NCI-H526 treated with DMSO at 0.1 percent for 48 hours (cell line): ENCODE data around the gene EVI5L.
A peak's percentile ranks its signal among the peaks of the same experiment; 100 is the strongest.

Experiments
- DNase-seq: peaks from one replicate; lab custom pipeline; 2025; lab: John Stamatoyannopoulos, UW

EVI5L gene

GRCh38 chr19:7860714-7861618 is 30.9 kb downstream of the EVI5L start:
- no peak for DNase-seq

GRCh38 chr19:7861619-7862412 is 31.8 kb downstream of the EVI5L start:
- no peak for DNase-seq

- DNase-seq: peak; percentile 12
Measured at GRCh38 chr19:7862413-7862951, 32.5 kb downstream of the EVI5L start.

GRCh38 chr19:7863157-7863970 is 33.3 kb downstream of the EVI5L start:
- DNase-seq: no peak

- DNase-seq: no peak
Measured at GRCh38 chr19:7863971-7864689, 34.1 kb downstream of the EVI5L start.

GRCh38 chr19:7864690-7865074 is 34.7 kb downstream of the EVI5L start:
- DNase-seq: no peak

GRCh38 chr19:7865262-7865911 is 35.4 kb downstream of the EVI5L start:
- no peak for DNase-seq

- no peak for DNase-seq
Measured at GRCh38 chr19:7866399-7867091, 36.5 kb downstream of the EVI5L start.

- DNase-seq: no peak
Measured at GRCh38 chr19:7867092-7867844, 37.2 kb downstream of the EVI5L start.

GRCh38 chr19:7868326-7868670 is 38.3 kb downstream of the EVI5L start:
- DNase-seq: no peak

- DNase-seq: no peak
Measured at GRCh38 chr19:7868671-7869452, 38.8 kb downstream of the EVI5L start.

GRCh38 chr19:7869453-7869909 is 39.5 kb downstream of the EVI5L start:
- no peak for DNase-seq

- no peak for DNase-seq
Measured at GRCh38 chr19:7869910-7870511, 40.0 kb downstream of the EVI5L start.

- DNase-seq: peak; percentile 41
Measured at GRCh38 chr19:7870571-7871436, 40.8 kb downstream of the EVI5L start.

GRCh38 chr19:7871437-7872305 is 41.7 kb downstream of the EVI5L start:
- DNase-seq: peak; percentile 80
